GM19238 (cell line): Measurements from ENCODE around the gene CSNK2B.

Experiments
- DNase-seq: peaks from one replicate; pipeline ENCODE4 v3.0.0; 2011; ENCODE audit warnings: low spot score; ENCODE audit not compliant: insufficient read length

CSNK2B gene

GRCh38 chr6:31660381-31661261 lies 5.3 kb upstream of the CSNK2B start, which contains the start of gene C6orf47:
TSS of gene C6orf47 (minus strand) at chr6:31660778. CDS start at chr6:31659947, 831 bp downstream.
- DNase-seq = peak; percentile 77

DNA sequence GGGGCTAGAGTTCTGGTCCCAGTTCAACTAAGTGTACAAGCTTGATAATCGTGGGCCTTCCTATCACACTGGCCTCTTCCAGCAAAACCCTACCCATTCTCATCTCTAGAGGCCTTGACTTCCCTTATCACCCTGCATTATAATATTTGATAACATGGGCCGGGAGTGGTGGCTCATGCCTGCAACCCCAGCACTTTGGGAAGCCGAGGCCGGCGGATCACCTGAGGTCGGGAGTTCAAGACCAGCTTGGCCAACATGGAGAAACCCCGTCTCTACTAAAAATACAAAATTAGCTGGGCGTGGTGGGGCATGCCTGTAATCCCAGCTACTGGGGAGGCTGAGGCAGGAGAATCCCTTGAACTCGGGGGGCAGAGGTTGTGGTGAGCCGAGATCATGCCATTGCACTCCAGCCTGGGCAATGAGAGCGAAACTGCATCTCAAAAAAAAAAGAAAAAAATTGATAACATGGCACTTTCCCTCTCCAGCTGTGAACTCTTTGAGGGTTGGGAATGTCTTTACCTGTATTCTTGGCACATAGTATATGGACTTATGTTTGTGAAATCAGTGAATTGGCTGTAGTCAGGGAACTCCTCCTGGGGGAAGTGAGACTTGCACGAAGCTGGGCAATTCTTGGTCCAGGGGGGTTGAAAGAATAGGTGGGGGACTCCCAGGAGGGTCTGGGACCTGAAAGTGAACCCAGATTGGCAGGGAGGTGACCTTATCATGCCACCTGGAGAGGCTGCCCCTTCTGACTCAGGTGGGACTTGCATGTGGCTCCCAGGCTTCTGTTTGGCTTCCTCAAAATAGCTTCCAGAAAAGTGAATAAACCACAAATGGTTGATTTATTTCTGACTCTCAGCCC lies 4.4 kb upstream of the CSNK2B start:
- peak; percentile 47 for DNase-seq

- DNase-seq = no peak
These were observed 3.7 kb upstream of the CSNK2B start for GRCh38 chr6:31662124-31662723.

DNA sequence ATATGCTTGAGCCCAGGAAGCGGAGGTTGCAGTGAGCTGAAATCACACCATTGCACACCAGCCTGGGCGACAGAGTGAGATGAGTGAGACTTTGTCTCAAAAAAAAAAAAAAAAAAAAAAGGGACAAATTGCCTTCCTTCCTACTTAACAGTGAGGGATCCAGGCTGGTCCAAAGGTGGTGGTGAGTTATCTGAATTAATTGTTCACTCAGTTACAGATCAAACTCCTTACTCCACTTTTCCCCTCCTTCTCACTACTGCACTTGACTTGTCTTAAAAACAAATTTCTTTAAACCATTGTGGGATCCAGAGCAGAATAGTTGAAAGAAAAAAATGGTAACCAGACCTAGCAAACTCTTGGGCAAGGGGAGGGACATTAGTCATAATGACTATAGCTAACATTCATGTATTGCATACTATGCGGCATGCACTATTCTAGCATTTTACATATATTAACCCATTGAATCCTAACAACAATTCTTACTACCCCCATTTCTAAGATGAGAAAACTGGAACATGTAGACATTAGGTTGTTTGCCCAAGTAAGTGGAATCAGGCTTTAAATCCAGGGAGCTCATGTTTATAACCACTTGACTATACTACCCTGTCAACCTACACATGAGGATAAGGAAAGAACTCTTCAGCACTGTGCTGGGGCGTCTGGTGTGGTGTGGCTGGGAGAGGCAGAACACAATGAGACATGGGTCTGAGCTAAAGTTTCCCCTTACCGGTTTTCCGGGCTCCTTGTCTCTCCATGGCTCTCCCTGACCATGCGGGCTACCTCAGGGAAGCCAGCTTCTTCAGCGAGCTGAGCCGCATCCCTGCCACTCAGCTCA lies 2.5 kb upstream of the CSNK2B start:
- no peak for DNase-seq

- no peak for DNase-seq
These were observed 1.7 kb upstream of the CSNK2B start for GRCh38 chr6:31663961-31664789.

GRCh38 chr6:31664790-31665500 lies 935 bp upstream of the CSNK2B start, which contains the start of gene GPANK1:
TSS of gene GPANK1 (minus strand) at chr6:31664997. CDS start at chr6:31664478, 519 bp downstream.
- DNase-seq = peak; percentile 65

- DNase-seq = no peak
These were observed 571 bp downstream of the CSNK2B start for GRCh38 chr6:31666337-31666965.

GRCh38 chr6:31669676-31670075 lies 3.8 kb downstream of the CSNK2B start, which contains the start of gene LY6G5B:
TSS of gene LY6G5B (plus strand) at chr6:31669976. CDS start at chr6:31670951, 975 bp downstream.
- DNase-seq = no peak

GRCh38 chr6:31676322-31676903 lies 10.5 kb downstream of the CSNK2B start:
- DNase-seq = no peak

DNA sequence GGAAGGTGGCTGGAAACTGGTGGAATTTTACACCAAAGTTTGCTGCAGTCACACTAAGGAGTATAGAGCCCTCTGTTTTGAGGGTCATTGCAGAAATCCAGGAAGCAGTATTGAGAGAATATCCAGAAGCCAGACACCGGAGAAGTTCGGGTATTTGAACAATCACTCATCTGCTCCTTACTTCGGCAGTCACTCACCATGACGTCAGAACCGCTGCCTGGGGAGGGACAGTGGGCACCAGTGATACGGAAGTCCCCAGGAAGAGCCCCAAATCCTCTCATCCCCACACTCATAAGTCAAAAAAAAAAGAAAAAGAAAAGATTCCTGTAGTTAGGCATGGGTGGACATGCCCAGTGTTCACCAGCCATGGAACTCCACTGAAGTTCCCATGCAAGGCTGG lies 11.0 kb downstream of the CSNK2B start:
- DNase-seq = no peak

DNA sequence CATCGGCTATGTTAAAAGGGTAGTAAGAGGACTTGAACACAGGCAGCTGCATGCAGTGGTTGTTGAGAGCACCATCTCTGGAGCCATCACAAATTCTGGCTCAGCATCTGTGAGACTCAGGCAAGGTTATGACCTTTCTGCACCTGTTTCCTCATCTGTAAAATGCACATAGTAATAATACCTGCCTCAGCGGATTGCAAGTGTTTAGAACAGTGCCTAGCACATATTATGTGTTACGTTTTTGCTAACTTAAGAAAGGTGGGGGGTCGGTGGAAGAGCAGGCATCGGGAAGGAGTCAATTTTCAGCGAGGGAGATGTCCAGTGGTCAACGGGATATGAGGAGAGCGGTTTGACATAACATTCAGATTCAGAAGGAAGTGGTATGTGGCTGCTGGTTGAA lies 12.1 kb downstream of the CSNK2B start:
- DNase-seq = no peak

GRCh38 chr6:31680226-31681134 lies 14.6 kb downstream of the CSNK2B start, which contains the start of gene LY6G5C:
TSS of gene LY6G5C (minus strand) at chr6:31681067. CDS start at chr6:31680373, 694 bp downstream.
- DNase-seq = peak; percentile 62

- DNase-seq = peak; percentile 68
These were observed 15.3 kb downstream of the CSNK2B start for GRCh38 chr6:31681135-31681671.

DNA sequence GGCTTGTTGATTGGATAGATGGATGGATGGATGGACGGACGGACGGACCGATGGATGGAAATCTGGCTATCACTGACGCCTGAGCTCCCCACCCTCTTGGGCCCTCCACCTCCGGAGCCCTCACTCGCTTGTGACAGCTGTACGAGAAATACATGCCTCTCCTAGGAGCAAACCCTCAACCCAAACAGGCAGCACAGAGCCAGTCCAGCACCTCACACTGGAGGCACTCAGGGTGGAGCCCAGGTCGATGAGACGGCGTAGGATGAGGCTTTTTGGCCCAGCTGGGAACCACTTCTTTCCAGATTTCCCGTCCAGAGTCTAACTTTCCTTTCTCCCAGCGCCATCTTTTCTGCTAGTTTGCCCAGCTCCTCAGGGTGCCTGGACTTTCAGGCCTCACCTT lies 17.7 kb downstream of the CSNK2B start:
- DNase-seq = no peak

DNA sequence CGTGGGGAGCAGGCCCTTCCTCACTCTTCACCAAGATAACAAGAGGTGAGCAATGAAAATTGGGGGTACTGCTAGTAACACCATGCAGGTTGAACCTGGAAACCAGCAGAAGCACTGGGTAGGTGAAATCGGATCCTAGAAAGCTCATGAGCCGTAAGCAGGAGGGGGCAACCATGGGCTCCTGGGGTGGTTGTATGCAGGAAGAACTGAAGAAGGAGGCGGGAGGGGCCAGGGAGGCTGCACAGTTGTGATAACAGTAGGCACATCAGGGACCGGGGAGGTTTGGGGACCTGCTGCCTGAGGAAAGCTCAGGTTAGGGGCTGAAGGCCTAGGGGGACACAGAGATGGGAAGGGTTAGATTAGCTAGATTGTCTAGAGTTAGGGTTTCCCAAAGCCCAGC lies 20.6 kb downstream of the CSNK2B start:
- DNase-seq = no peak

- DNase-seq = no peak
These were observed 21.4 kb downstream of the CSNK2B start for GRCh38 chr6:31687321-31687720.
